ENCODE results near the gene PAQR9.

DNA sequence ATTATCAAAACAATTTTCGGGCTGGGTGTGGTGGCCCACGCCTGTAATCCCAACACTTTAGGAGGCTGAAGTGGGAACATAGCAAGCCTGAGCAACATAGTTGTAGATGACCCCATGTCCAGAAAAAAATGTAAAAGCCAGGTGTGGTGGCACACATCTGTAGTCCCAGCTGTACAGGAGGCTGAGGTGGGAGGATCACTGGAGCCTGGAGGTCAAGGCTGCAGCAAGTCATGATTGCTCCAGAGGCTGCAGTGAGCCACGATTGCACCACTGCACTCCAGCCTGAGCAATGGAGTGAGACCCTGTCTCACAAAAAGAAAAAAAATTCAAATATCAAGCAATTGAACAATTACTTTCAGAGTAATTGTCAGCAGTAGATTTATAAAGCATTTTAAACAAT lies 8.0 kb upstream of the PAQR9 start:
- TF ChIP-seq POLR2A (IDR thresholded peaks at IDR 0.05): no peak
- TF ChIP-seq, protein P1, sequence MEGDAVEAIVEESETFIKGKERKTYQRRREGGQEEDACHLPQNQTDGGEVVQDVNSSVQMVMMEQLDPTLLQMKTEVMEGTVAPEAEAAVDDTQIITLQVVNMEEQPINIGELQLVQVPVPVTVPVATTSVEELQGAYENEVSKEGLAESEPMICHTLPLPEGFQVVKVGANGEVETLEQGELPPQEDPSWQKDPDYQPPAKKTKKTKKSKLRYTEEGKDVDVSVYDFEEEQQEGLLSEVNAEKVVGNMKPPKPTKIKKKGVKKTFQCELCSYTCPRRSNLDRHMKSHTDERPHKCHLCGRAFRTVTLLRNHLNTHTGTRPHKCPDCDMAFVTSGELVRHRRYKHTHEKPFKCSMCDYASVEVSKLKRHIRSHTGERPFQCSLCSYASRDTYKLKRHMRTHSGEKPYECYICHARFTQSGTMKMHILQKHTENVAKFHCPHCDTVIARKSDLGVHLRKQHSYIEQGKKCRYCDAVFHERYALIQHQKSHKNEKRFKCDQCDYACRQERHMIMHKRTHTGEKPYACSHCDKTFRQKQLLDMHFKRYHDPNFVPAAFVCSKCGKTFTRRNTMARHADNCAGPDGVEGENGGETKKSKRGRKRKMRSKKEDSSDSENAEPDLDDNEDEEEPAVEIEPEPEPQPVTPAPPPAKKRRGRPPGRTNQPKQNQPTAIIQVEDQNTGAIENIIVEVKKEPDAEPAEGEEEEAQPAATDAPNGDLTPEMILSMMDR (IDR thresholded peaks at IDR 0.05): no peak

All from thyroid gland (tissue), 4 donors.